Endothelial cell of umbilical vein (primary cell): ENCODE results near the gene TRIM36. TPM values are rescaled to one million over a fixed set of nuclear protein-coding genes. Genes with fewer than 3 reads are reported as not detected.

Experiments used
- BruUV-seq: library from RNA; stranded (reverse); fragments of 400-500 nt; replicated peaks from 2 replicates; lab custom pipeline; 2021; lab: Mats Ljungman, UMichigan
- CTCF ChIA-PET: fragments of 300-600, 350-600 bp; sonication (Branson Sonifier 250); formaldehyde crosslinking; loops from one replicate; lab custom pipeline; 2021; ENCODE audit warnings: antibody characterized with exemption, inconsistent platforms; lab: Charles Lee
- POLR2A ChIA-PET: fragments of 300-600, 350-600 bp; sonication (Branson Sonifier 250); formaldehyde crosslinking; loops from one replicate; lab custom pipeline; 2021; ENCODE audit warnings: antibody characterized with exemption, inconsistent platforms; lab: Charles Lee
- DNase-seq: peaks from one replicate; pipeline ENCODE4 v3.0.0-alpha.2; 2011; ENCODE audit warnings: low read depth, low spot score
- FAIRE-seq: peaks from 2 replicates; lab custom pipeline; 2011; peaks lifted over from hg19 to GRCh38; lab: Jason Lieb, UNC
- H2AFZ ChIP-seq: 2 replicates; pipeline ENCODE4 v1.6.0; 2012; ENCODE audit warnings: low read depth, low read length, control low read depth, inconsistent platforms
- H3K27ac ChIP-seq: 2 replicates; pipeline ENCODE4 v1.5.1; 2011; ENCODE audit warnings: low read depth, mild to moderate bottlenecking, control low read depth, low read length, moderate library complexity; ENCODE audit not compliant: insufficient read depth
- H3K27me3 ChIP-seq, 2 experiments: 2 replicates each; pipeline versions ENCODE4 v1.6.0 to v1.6.1; 2011; ENCODE audit warnings: low read length in 2 of 2, mixed read lengths in 1 of 2; ENCODE audit not compliant: control insufficient read depth in 2 of 2, insufficient read depth in 2 of 2
- H3K36me3 ChIP-seq, 2 experiments: 2 replicates in 1 of 2; 3 replicates in 1 of 2; pipeline ENCODE4 v1.5.1; 2011; ENCODE audit warnings: low read length in 2 of 2, mild to moderate bottlenecking in 1 of 2, moderate library complexity in 1 of 2; ENCODE audit not compliant: control insufficient read depth in 2 of 2, insufficient read depth in 2 of 2; ENCODE audit errors: extremely low read depth in 1 of 2
- H3K4me1 ChIP-seq: 3 replicates; pipeline ENCODE4 v1.5.1; 2011; ENCODE audit warnings: mild to moderate bottlenecking, low read length; ENCODE audit not compliant: control insufficient read depth, insufficient read depth; ENCODE audit errors: extremely low read depth
- H3K4me2 ChIP-seq: 2 replicates; pipeline ENCODE4 v1.6.1; 2011; ENCODE audit warnings: low read length, control low read depth, mixed read lengths; ENCODE audit not compliant: insufficient read depth
- H3K4me3 ChIP-seq, 3 experiments: fragments of 200-600 bp in 1 of 3; sonication (generic), shearing (Covaris generic) in 1 of 3; replicated peaks in 1 of 3; 2 replicates each; pipeline ENCODE4 v1.5.1; 2011 to 2016; ENCODE audit warnings: control low read depth in 3 of 3, low read length in 3 of 3, mild to moderate bottlenecking in 2 of 3, inconsistent platforms in 1 of 3, low read depth in 1 of 3, moderate library complexity in 1 of 3; ENCODE audit not compliant: insufficient read depth in 1 of 3
- H3K79me2 ChIP-seq: 2 replicates; pipeline ENCODE4 v1.6.0; 2012; ENCODE audit warnings: low read length, inconsistent platforms; ENCODE audit not compliant: control insufficient read depth, insufficient read depth
- H3K9ac ChIP-seq: replicated peaks from 2 replicates; pipeline ENCODE3; 2011; ENCODE audit warnings: low read length, control low read depth; ENCODE audit not compliant: insufficient read depth; ENCODE audit errors: extremely low read depth
- H3K9me1 ChIP-seq: replicated peaks from 3 replicates; pipeline ENCODE4 v1.6.0; 2011; ENCODE audit warnings: mild to moderate bottlenecking, low read length; ENCODE audit not compliant: control insufficient read depth, insufficient read depth; ENCODE audit errors: extremely low read depth
- H3K9me3 ChIP-seq: replicated peaks from 2 replicates; pipeline ENCODE4 v1.5.1; 2012; ENCODE audit warnings: low read length, inconsistent platforms; ENCODE audit not compliant: control insufficient read depth, insufficient read depth
- H4K20me1 ChIP-seq: replicated peaks from 2 replicates; pipeline ENCODE3; 2011; ENCODE audit warnings: mild to moderate bottlenecking, low read length; ENCODE audit not compliant: control insufficient read depth, insufficient read depth; ENCODE audit errors: extremely low read depth
- CTCF ChIP-seq, 2 donors: IDR thresholded peaks; 1 replicate in 1 of 2; 2 replicates in 1 of 2; pipeline ENCODE4 v1.5.1; 2011; ENCODE audit warnings: low read length in 2 of 2, mild to moderate bottlenecking in 2 of 2, moderate library complexity in 2 of 2, control low read depth in 1 of 2, inconsistent platforms in 1 of 2, low read depth in 1 of 2; ENCODE audit not compliant: insufficient read depth in 1 of 2; ENCODE audit errors: extremely low read depth in 1 of 2
- EZH2 ChIP-seq: IDR thresholded peaks from 2 replicates; pipeline ENCODE4 v1.6.1; 2012; ENCODE audit warnings: borderline replicate concordance, low read depth, mild to moderate bottlenecking, moderate library complexity, low read length, inconsistent platforms; ENCODE audit not compliant: severe bottlenecking
- FOS ChIP-seq: IDR thresholded peaks from 2 replicates; pipeline ENCODE4 v1.6.1; 2011; ENCODE audit warnings: mild to moderate bottlenecking, low read length, moderate library complexity, borderline replicate concordance; ENCODE audit not compliant: insufficient read depth
- GATA2 ChIP-seq: IDR thresholded peaks from 2 replicates; pipeline ENCODE4 v1.7.0; 2011; ENCODE audit warnings: low read depth, mild to moderate bottlenecking, moderate library complexity, mixed read lengths, low read length; ENCODE audit not compliant: insufficient read length, insufficient read depth
- JUN ChIP-seq: IDR thresholded peaks from 2 replicates; pipeline ENCODE4 v1.6.1; 2011; ENCODE audit warnings: borderline replicate concordance, low read depth; ENCODE audit not compliant: insufficient read length, insufficient read depth
- MYC ChIP-seq: IDR thresholded peaks from one replicate; pipeline ENCODE4 v1.6.1; 2011; ENCODE audit warnings: mild to moderate bottlenecking, low read depth, low read length
- POLR2A ChIP-seq: IDR thresholded peaks from 2 replicates; pipeline ENCODE4 v1.6.1; 2012; ENCODE audit warnings: low read depth, mild to moderate bottlenecking, control low read depth, low read length
- POLR2AphosphoS5 ChIP-seq: IDR thresholded peaks from 2 replicates; pipeline ENCODE4 v1.6.1; 2012; ENCODE audit warnings: low read depth, mild to moderate bottlenecking, control low read depth, low read length, moderate library complexity; ENCODE audit not compliant: insufficient read depth
- dilution Hi-C: fragments of 300-500 bp; cut with MboI; formaldehyde crosslinking; loops from one replicate; pipeline ENCODE4 v1.15.0; 2019; ENCODE audit warnings: low sequenced_read_pairs; ENCODE audit not compliant: extremely low pct_ligation_motif_present
- intact Hi-C: fragments of 100-400 bp; cut with micrococcal nuclease; formaldehyde crosslinking; loops from one replicate; pipeline ENCODE4 v1.10.0; 2022
- polyA plus RNA-seq, 4 experiments: library from polyadenylated mRNA; depleted of rRNA in 3 of 4; stranded (reverse) in 3 of 4; unstranded in 1 of 4; fragments of >200 nt; gene quantifications; 2 replicates each; pipeline versions ENCODE4 v1.2.1 to v1.2.3, GENCODE V29; 2011 to 2012; ENCODE audit warnings: missing spikeins in 1 of 4
- total RNA-seq: library from RNA; stranded (reverse); gene quantifications from 2 replicates; pipeline ENCODE4 v1.2.3, GENCODE V29; 2021
- TF ChIP-seq, protein P1 (sequence below): IDR thresholded peaks from 2 replicates; pipeline ENCODE4 v1.6.1; 2011; ENCODE audit not compliant: insufficient read depth, insufficient read length

TRIM36 gene
- total and polyA plus RNA-seq, 2 donors (not counting 3 experiments of a cell fraction or from before 2014, with no cell fraction given) = 0.76 to 1.2 TPM

GRCh38 chr5:115214541-115214940 is 44.8 kb upstream of the TRIM36 start:
- H3K27me3 ChIP-seq = no peaks in the 10 kb centered on the region
- H3K9me3 ChIP-seq = no peaks in the 10 kb centered on the region
- BruUV-seq = no TSS peak
- no peaks in the 10 kb centered on the region for H3K36me3 ChIP-seq
- CTCF ChIA-PET = interaction anchor here (1.5 kb wide), 1 partner anchor 17 kb away, joined by 4 read pairs; no protein-coding TSS in a partner anchor
- POLR2A ChIA-PET = no interaction called here
- H3K79me2 ChIP-seq = no peaks in the 10 kb centered on the region
- no peak for TF ChIP-seq MYC
- FAIRE-seq (no peak), DNase-seq (no peak)
- dilution Hi-C loops (no loop called here), intact Hi-C loops (no loop called here)
- no peak overlapping the region for H3K27ac ChIP-seq
- H3K9me1 ChIP-seq = no peaks in the 10 kb centered on the region
- H3K4me1 ChIP-seq = no peaks in the 10 kb centered on the region
- no peak overlapping the region for H2AFZ ChIP-seq
- H4K20me1 ChIP-seq = no peaks in the 10 kb centered on the region
- no peak overlapping the region for H3K9ac ChIP-seq
- H3K4me3 ChIP-seq = no peak overlapping the region
- no peak overlapping the region for H3K4me2 ChIP-seq

DNA sequence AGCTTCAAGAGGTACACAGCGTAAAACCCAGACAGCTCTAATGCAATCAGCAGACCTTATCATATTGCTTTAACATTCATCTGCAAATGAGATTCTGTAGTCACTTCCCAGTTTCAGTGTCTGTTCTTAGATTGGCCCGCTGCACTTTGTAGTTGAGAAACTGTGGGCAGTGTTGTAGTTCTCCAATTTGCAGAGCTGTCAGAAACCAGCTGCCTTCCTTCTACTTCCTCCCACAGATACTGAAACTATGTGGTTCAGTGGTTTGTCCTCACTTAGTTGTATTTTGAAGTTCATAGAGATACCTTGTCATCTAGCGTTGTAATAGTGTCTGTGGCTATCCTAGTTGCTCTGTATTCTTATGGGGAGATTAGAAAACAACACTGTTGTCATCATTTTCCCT is 39.6 kb upstream of the TRIM36 start:
- no peak overlapping the region for H3K4me2 ChIP-seq
- no peaks in the 10 kb centered on the region for H3K9me1 ChIP-seq
- no peaks in the 10 kb centered on the region for H3K4me1 ChIP-seq
- intact Hi-C loops = no loop called here
- H3K79me2 ChIP-seq = no peaks in the 10 kb centered on the region
- no peaks in the 10 kb centered on the region for H3K27me3 ChIP-seq
- ChIA-PET POLR2A (no interaction called here), CTCF (no interaction called here)
- H3K4me3 ChIP-seq = no peak overlapping the region
- no peak overlapping the region for H3K27ac ChIP-seq
- no peak overlapping the region for H2AFZ ChIP-seq
- DNase-seq (no peak), FAIRE-seq (no peak)
- no TSS peak for BruUV-seq
- H3K36me3 ChIP-seq = no peaks in the 10 kb centered on the region
- H4K20me1 ChIP-seq = no peaks in the 10 kb centered on the region
- dilution Hi-C loops = no loop called here
- no peak for TF ChIP-seq EZH2
- TF ChIP-seq POLR2AphosphoS5 = no peak
- no peak for TF ChIP-seq POLR2A
- no peak for TF ChIP-seq CTCF (IDR thresholded peaks at IDR 0.05; ENCODE audit: extremely low read depth in 1 of 2, insufficient read depth in 1 of 2, low read depth in 1 of 2, low read length in 2 of 2)
- TF ChIP-seq MYC = no peak
- TF ChIP-seq, protein P1, sequence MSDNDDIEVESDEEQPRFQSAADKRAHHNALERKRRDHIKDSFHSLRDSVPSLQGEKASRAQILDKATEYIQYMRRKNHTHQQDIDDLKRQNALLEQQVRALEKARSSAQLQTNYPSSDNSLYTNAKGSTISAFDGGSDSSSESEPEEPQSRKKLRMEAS = no peak
- no peak for TF ChIP-seq JUN
- no peak for TF ChIP-seq FOS
- no peak for TF ChIP-seq GATA2
- no peak overlapping the region for H3K9ac ChIP-seq
- H3K9me3 ChIP-seq = no peaks in the 10 kb centered on the region
